Measurements from ENCODE around the gene SPRN.

DNA sequence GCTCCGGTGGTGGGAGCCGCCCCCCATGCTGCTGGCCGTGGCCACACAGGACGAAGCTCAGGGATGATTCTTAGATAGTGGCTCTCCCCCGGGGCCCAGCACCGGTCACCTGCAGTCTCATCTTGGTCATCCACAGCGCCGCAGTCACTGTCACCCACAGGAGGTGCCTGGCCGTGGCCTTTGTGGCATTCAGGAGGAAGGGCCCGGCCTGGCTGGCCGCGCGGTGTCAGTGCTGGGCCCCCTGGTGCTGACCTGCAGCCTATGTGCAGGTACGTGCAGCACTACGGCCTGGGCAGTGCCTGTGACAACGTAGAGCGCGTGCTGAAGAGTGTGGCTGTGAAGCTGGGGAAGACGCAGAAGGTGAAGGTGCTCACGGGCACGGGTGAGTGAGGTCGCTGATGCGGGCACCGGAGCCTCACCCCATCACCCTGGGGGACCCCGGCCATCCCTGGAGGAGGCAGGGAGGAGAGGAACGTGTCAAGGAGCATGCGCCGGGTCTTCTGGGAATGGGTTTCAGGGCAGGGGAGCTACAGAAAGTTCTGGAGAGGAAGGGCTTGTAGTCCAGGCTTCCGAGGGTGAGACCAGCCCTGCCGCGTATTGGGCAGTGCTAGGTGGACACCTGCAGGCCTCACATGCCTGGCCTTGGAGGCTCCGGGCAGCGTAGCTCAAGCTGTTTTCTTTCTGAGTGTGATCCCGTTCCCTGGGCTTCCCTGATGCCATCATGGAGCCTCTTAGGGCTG is 5.0 kb downstream of the SPRN start:
- TF ChIP-seq, protein P1, sequence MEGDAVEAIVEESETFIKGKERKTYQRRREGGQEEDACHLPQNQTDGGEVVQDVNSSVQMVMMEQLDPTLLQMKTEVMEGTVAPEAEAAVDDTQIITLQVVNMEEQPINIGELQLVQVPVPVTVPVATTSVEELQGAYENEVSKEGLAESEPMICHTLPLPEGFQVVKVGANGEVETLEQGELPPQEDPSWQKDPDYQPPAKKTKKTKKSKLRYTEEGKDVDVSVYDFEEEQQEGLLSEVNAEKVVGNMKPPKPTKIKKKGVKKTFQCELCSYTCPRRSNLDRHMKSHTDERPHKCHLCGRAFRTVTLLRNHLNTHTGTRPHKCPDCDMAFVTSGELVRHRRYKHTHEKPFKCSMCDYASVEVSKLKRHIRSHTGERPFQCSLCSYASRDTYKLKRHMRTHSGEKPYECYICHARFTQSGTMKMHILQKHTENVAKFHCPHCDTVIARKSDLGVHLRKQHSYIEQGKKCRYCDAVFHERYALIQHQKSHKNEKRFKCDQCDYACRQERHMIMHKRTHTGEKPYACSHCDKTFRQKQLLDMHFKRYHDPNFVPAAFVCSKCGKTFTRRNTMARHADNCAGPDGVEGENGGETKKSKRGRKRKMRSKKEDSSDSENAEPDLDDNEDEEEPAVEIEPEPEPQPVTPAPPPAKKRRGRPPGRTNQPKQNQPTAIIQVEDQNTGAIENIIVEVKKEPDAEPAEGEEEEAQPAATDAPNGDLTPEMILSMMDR (IDR thresholded peaks at IDR 0.05), result no peak
- TF ChIP-seq, protein P2, sequence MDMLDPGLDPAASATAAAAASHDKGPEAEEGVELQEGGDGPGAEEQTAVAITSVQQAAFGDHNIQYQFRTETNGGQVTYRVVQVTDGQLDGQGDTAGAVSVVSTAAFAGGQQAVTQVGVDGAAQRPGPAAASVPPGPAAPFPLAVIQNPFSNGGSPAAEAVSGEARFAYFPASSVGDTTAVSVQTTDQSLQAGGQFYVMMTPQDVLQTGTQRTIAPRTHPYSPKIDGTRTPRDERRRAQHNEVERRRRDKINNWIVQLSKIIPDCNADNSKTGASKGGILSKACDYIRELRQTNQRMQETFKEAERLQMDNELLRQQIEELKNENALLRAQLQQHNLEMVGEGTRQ (IDR thresholded peaks at IDR 0.05), result no peak
- TF ChIP-seq CEBPB (IDR thresholded peaks at IDR 0.05) (no peak), CBX2 (IDR thresholded peaks at IDR 0.05; ENCODE audit: borderline replicate concordance, low read depth) (no peak), SMC3 (IDR thresholded peaks at IDR 0.05) (no peak), RFX5 (IDR thresholded peaks at IDR 0.05) (no peak), EP300 (IDR thresholded peaks at IDR 0.05) (no peak), RAD21 (conservative IDR thresholded peaks at IDR 0.05 in 1 of 2, IDR thresholded peaks at IDR 0.05 in 1 of 2) (no peak), RCOR1 (IDR thresholded peaks at IDR 0.05; ENCODE audit: low read depth, low read length) (no peak), HDAC2 (IDR thresholded peaks at IDR 0.05) (no peak), MYC (IDR thresholded peaks at IDR 0.05; ENCODE audit: borderline replicate concordance, low read length) (no peak)
- TF ChIP-seq, protein P3, sequence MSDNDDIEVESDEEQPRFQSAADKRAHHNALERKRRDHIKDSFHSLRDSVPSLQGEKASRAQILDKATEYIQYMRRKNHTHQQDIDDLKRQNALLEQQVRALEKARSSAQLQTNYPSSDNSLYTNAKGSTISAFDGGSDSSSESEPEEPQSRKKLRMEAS (IDR thresholded peaks at IDR 0.05), result no peak
- TF ChIP-seq, protein P4, sequence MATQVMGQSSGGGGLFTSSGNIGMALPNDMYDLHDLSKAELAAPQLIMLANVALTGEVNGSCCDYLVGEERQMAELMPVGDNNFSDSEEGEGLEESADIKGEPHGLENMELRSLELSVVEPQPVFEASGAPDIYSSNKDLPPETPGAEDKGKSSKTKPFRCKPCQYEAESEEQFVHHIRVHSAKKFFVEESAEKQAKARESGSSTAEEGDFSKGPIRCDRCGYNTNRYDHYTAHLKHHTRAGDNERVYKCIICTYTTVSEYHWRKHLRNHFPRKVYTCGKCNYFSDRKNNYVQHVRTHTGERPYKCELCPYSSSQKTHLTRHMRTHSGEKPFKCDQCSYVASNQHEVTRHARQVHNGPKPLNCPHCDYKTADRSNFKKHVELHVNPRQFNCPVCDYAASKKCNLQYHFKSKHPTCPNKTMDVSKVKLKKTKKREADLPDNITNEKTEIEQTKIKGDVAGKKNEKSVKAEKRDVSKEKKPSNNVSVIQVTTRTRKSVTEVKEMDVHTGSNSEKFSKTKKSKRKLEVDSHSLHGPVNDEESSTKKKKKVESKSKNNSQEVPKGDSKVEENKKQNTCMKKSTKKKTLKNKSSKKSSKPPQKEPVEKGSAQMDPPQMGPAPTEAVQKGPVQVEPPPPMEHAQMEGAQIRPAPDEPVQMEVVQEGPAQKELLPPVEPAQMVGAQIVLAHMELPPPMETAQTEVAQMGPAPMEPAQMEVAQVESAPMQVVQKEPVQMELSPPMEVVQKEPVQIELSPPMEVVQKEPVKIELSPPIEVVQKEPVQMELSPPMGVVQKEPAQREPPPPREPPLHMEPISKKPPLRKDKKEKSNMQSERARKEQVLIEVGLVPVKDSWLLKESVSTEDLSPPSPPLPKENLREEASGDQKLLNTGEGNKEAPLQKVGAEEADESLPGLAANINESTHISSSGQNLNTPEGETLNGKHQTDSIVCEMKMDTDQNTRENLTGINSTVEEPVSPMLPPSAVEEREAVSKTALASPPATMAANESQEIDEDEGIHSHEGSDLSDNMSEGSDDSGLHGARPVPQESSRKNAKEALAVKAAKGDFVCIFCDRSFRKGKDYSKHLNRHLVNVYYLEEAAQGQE (IDR thresholded peaks at IDR 0.05), result no peak
- TF ChIP-seq, protein P5, sequence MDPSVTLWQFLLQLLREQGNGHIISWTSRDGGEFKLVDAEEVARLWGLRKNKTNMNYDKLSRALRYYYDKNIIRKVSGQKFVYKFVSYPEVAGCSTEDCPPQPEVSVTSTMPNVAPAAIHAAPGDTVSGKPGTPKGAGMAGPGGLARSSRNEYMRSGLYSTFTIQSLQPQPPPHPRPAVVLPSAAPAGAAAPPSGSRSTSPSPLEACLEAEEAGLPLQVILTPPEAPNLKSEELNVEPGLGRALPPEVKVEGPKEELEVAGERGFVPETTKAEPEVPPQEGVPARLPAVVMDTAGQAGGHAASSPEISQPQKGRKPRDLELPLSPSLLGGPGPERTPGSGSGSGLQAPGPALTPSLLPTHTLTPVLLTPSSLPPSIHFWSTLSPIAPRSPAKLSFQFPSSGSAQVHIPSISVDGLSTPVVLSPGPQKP (IDR thresholded peaks at IDR 0.05; ENCODE audit: low read depth, low read length), result no peak
